Activated CD4-positive, alpha-beta T cell treated with anti-CD3 and anti-CD28 coated beads for 48 hours (primary cell): Measurements from ENCODE around the gene SLC6A12.

Experiments used
- DNase-seq: peaks from one replicate; pipeline ENCODE4 v3.0.0-alpha.2; 2020

Gene SLC6A12

DNA sequence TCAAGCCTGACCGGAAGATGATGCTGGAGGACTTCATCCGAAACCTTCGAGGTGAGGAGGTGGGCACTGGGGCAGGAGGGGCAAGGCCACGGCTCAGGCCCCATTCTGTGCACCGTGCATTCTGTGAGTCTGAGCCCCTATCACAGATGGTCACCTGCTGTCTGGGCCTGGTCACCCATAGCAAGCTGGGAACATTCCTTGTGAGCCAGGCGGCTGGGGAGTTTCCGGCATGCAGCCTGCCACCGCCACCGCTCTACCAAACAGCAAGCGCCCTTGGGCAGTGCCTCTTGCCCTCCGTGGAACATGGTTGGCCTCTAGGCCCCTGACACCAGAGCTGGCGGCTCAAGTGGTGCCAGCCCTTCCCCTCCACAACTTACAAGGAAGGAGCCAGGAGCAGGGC, 56.3 kb downstream of the SLC6A12 start:
- DNase-seq: no peak

DNA sequence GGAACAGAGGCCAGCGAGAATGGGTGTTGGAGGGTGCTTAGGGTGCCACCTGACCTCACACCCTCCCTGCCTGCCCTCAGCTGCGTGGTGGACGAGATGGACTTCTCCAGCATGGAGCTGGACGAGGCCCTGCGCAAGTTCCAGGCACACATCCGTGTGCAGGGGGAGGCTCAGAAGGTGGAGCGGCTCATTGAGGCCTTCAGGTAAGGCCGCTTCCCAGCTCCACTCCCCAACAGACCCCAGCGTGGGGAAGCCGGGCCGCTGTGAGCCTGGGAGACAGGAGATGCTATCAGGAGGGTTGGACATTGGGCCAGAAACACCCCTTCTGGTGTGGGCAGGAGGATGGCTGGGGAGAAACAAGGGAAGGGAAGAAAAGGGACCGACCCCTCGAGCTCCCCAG, 57.0 kb downstream of the SLC6A12 start:
- DNase-seq: no peak

DNA sequence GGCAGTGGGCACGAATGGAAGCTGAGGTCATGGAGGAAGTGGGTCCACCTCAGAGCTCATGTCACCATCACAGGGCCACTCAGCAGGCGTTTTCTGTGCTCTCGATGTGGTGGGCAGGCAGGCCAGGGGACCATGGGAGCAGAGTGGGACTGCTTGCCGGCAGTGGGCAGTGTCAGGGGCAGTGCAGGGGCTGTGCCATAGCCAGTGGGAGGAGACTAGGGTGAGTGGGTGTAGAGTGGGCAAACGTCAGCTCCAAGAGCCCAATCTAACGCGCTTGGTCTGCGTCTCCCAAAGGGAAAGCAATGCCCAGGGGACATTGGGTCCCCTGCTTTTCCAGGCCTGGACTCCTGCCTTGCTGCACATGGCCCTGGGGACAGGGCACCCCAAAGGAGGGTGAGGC, 58.3 kb downstream of the SLC6A12 start:
- DNase-seq: no peak

DNA sequence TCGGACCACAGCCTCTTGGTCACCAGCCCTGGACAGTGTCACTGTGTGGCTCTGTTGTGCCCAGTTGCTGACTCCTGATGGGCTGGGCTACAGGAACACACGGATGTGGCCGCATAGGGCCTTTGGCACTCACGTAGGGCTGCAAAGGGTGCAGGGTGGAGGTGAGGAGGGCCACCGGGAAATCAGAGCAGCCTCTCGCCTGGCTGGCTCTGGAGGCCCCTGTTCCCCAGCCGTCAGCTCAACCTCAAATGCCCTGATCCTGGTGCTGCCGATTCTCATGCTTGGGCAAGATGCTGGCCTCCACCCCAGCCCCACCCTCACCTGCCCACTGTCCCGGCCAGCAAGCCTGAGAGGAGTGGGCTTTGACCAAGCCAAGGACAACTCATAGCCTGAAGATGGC, 59.0 kb downstream of the SLC6A12 start:
- no peak for DNase-seq

DNA sequence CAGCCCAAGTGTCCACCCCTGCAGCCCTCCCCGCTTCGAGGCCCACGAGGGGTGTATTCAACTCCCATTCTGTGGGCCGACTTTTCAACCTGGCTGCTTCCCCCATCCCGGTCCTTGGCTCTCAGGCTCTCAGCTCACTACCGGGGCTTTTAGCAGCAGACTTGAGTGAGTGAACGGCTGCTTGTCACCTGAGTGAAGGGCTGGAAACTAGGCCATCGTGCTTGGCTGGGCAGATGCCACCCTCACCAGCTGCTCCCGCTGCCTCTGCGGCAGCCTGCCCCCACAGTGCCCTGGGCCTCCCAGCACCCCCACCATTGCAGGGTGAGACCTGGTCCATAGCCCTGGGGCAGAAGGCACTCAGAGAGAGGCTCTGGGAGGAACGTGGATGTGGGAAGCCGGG, 59.9 kb downstream of the SLC6A12 start:
- DNase-seq: no peak

DNA sequence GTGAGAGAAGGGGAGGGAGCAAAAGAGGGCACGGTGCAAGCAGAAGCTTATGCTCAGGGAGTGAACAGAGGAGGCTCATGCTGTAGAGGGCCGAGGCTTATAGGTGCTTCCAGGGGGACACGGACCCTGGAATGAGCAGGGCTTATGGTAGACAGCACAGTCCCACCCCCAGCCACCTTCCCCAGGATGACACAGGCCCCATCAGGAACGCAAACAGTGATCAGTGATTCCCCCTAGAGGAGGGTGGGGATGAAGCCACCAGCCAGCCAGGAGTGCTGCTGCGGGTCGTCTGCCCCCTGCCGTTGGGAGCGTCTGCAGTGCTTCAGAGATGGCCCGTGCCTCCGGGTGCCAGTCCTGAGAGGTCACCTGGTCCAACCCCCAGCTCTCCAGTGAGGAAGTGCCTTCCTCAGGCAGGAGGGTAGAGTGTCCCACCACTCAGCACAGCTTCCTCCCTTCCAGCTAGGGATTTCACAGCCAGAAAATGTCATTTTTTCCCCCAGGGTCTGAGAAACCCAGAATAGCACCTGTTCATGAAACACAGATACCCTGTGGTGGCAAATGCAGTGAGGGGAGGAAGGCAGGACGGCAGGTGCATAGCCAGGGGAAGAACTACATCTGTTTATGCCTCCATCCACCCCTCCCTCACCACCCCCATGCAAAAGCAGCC, 60.7 kb downstream of the SLC6A12 start:
- peak; percentile 78 for DNase-seq

DNA sequence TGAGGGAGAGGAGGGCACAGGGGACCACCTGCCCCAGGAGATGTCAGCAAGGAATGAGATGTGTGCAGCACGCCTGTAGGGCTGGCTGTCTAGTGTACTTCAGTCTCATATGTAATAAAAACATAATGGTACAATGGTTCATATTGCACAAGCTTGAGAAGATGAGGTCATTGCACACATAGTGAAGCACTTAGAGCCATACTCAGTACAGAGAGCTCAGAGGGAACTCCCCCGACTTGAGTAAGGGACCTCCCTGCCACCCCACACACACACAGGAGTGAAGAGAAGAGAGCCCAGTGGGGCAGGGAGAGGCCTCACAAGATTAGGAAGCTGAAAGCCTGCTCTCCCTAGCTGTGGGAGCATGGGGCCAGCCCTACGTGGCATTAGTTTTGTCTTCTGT, 61.5 kb downstream of the SLC6A12 start:
- DNase-seq: no peak

DNA sequence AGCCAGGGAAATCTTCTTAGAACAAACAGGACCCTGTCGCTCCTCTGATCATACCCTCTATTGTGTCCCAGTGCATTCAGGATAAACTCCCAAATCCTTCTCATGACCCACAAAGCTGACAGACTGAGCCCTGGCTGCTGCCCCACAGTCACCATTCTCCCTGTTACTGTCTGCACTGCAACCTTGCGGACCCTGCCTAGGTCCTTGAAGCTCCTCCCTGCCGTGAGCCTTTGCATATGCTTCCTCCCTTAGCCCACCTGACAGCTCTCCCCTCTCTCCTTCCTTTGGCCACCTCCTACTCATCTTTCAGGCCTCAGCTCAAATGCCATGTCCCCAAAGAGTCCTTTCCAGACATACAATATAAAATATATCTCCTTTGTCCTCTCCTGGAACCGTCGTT, 62.4 kb downstream of the SLC6A12 start:
- no peak for DNase-seq

DNA sequence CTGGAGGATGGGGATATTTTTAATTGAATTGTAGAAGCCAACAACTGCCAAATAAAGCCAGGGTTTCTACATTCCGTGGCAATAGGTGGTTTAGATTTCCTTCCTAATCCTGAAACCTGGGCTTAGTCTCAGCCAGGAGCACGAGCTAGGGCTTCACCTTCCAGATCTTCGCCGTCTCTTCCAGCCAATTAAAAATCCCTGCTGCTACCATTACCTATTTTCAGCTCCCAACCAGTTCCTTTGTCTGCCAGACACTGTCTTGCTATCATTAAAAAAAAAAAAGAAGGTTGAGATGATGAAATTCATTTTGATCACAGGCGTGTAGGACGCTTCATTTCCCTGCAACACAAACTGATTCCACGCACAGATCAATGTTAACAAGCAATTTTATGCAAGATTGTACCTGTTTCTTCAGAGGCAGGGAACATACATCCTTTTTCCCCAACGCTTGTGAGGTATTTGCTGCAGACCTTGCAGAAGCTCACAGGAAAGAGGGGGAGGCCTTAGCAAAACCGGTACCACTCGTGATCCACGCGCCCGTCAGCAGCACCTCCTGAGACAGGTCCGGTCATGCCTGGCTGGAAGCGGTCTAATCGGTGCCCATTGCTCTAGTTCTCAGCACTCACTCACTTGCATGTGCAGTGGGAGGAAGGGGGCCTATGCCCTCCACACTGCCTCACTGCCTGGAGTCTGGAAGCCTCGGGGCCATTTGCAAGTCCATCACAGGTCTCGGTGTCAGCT, 65.1 kb downstream of the SLC6A12 start:
- no peak for DNase-seq

DNA sequence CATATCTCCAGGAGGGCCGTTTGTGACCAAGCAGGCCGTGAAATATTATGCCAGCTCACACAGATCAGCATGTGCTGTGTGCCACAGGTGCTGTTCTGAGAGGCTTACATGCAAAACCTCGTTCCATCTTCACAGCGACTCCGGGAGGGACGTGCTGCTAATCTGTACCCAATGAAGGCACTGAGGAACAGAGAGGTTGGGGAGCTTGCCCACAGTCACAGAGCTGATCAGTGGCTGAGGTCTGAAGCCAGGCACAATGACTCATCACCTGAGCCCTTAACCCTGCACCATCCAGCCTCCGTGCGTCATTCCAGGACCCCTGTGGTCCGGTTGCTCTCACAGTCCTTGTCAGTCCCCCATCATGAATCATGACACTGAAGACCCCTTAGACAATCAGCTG, 66.7 kb downstream of the SLC6A12 start:
- DNase-seq: no peak

DNA sequence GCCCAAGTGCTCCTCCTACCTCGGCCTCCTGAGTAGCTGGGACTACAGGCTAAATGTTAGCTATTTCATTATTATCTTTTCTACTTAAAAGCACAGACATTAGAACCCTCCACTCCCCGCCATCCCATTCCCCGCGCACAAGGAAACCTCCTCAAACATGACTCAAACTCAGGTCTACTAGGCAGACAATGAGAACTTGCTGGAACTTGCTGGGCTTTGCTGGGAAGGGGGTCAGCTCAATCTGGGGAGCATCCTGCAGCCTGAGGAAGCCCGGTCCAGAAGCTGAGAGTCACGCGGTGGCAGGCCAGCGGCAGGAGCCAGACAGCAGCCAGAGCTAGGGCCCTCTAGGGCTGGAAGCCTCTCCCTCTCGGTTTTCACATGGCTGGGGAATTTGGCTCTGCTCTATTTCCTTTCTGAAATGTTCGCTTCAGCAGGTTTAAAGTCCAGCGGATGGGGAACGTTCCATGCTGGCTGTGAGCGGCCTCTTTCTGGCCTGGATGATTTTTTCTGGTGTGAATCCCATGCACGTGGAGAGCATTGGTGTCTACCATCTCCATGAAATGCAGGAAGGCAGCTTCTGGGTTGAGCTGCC, 68.5 kb downstream of the SLC6A12 start:
- no peak for DNase-seq

DNA sequence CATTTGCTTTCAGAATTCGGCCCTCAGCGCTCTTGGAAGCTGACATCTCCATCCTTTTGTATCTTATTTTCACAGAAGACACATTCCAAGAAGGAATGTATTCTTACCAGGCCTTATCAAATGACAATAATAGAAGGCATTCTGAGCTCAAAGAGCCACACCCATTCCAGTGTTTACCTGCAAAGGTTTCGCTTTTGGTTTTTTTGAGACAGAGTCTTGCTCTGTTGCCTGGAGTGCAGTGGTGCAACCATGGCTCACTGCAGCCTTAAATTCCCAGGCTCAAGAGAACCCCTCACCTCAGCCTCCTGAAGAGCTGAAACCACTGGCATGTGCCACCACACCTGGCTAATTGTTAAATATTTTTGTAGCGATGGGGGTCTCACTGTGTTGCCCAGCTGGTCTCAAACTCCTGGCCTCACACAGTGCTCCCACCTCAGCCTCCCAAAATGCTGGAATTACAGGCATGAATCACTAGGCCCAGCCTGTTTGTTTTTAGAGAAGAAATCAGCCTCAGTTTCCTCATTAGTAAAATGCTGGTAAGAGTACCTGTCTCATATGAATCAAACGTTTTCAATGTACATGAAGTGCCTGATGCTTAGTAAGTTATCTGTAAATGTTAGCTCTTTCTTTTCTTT, 69.2 kb downstream of the SLC6A12 start:
- DNase-seq: no peak

DNA sequence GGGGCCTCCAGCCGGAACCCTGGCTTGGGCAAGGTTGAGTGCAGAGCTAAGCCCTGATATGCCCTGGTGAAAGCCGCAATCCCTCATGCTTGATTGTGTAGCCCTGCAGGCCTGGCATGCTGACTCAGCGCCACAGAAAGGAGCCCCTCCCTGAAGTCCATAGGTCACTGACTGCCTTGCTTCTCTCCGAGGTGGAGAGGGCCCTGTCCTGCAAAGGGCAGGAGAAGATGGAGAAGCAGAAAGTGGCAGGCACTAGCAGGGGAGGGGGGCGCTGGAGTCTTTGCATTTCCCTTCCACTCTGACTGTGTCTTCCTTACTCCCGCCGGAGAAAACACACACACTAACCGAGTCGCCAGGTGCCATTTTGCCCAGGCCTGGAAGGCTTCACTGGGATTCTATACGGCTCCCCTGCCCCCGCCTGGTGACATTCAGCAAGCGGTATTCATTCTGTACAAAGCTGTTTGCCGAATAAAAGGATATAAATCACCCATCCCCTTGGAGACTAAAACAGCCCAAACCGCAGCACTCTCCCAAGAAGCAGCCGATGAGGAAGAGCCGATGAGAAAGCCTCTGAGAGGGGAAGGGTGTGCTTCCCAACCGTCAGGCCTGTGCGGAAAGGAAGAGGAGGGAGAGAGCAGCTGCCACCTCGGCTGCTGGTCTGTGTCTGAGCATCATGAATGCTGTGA, 69.8 kb downstream of the SLC6A12 start:
- DNase-seq: no peak

DNA sequence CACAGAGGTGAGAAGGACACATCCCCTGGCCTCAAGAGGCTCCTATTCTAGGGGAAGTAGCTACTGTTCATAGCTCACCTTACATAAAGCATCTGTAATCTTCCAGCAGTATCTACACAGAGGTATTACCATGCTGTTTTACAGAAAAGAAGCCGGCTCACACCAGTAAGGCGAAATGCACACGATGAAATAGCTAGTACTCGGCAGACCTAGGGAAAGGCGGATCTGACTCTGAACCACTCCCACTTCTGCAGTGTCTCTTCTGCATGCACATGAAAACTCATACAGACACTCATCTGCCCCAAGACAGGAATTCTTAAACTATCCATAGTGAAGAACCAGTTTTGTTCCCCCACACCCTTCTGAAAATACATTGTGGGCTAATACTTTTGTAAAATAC, 73.8 kb downstream of the SLC6A12 start:
- DNase-seq: no peak
